Keratinocyte (primary cell): Measurements from ENCODE around the gene R3HDM2. TPM values are rescaled to one million over a fixed set of nuclear protein-coding genes. Genes with fewer than 3 reads are reported as not detected.

ENCODE experiments used
- DNase-seq: peaks from one replicate; pipeline ENCODE4 v3.0.0-alpha.2; 2011; ENCODE audit warnings: low read depth, missing footprints, low spot score
- FAIRE-seq: peaks from 2 replicates; lab custom pipeline; 2011; peaks lifted over from hg19 to GRCh38; lab: Jason Lieb, UNC
- H2AFZ ChIP-seq: 2 replicates; pipeline ENCODE4 v1.6.0; 2012; ENCODE audit warnings: low read length, control low read depth, inconsistent platforms; ENCODE audit not compliant: control insufficient read depth
- H3K27ac ChIP-seq: 2 replicates; pipeline ENCODE4 v1.5.1; 2011; ENCODE audit warnings: low read length; ENCODE audit not compliant: control insufficient read depth, insufficient read depth
- H3K27me3 ChIP-seq: 3 replicates; pipeline ENCODE4 v1.6.0; 2011; ENCODE audit warnings: low read length; ENCODE audit not compliant: control insufficient read depth, insufficient read depth; ENCODE audit errors: extremely low read depth
- H3K36me3 ChIP-seq, 2 experiments: 2 replicates in 1 of 2; 3 replicates in 1 of 2; pipeline ENCODE4 v1.5.1; 2011; ENCODE audit warnings: low read length in 2 of 2, mild to moderate bottlenecking in 1 of 2; ENCODE audit not compliant: control insufficient read depth in 2 of 2, insufficient read depth in 2 of 2; ENCODE audit errors: extremely low read depth in 1 of 2
- H3K4me1 ChIP-seq: 3 replicates; pipeline ENCODE4 v1.5.1; 2011; ENCODE audit warnings: low read length; ENCODE audit not compliant: control insufficient read depth, insufficient read depth; ENCODE audit errors: extremely low read depth
- H3K4me2 ChIP-seq: 3 replicates; pipeline ENCODE4 v1.6.0; 2011; ENCODE audit warnings: low read depth, low read length; ENCODE audit not compliant: control insufficient read depth, insufficient read depth; ENCODE audit errors: extremely low read depth
- H3K4me3 ChIP-seq, 3 experiments: fragments of 200-600 bp in 1 of 3; sonication (generic) in 1 of 3; 2 replicates in 2 of 3; 3 replicates in 1 of 3; pipeline ENCODE4 v1.5.1; 2011 to 2016; ENCODE audit warnings: low read length in 3 of 3, mild to moderate bottlenecking in 3 of 3, control low read depth in 2 of 3, inconsistent platforms in 1 of 3, low read depth in 1 of 3, mixed read lengths in 1 of 3, mixed run types in 1 of 3, moderate library complexity in 1 of 3; ENCODE audit not compliant: control insufficient read depth in 2 of 3, insufficient read depth in 2 of 3; ENCODE audit errors: extremely low read depth in 1 of 3
- H3K79me2 ChIP-seq: 2 replicates; pipeline ENCODE4 v1.6.0; 2012; ENCODE audit warnings: low read length; ENCODE audit not compliant: control insufficient read depth, insufficient read depth
- H3K9ac ChIP-seq: 3 replicates; pipeline ENCODE4 v1.6.0; 2011; ENCODE audit warnings: low read length; ENCODE audit not compliant: control insufficient read depth, insufficient read depth; ENCODE audit errors: extremely low read depth
- H3K9me1 ChIP-seq: 3 replicates; pipeline ENCODE4 v1.6.0; 2011; ENCODE audit warnings: low read length; ENCODE audit not compliant: control insufficient read depth, insufficient read depth; ENCODE audit errors: extremely low read depth
- H3K9me3 ChIP-seq: 2 replicates; pipeline ENCODE4 v1.5.1; 2012; ENCODE audit warnings: low read depth, low read length; ENCODE audit not compliant: control insufficient read depth
- H4K20me1 ChIP-seq: 3 replicates; pipeline ENCODE4 v1.6.0; 2011; ENCODE audit warnings: low read length; ENCODE audit not compliant: control insufficient read depth, insufficient read depth; ENCODE audit errors: extremely low read depth
- CTCF ChIP-seq, 3 experiments: IDR thresholded peaks in 1 of 3; conservative IDR thresholded peaks in 1 of 3; optimal IDR thresholded peaks in 1 of 3; 2 replicates in 2 of 3; 3 replicates in 1 of 3; pipeline versions ENCODE3 to v1.5.1; 2011; ENCODE audit warnings: low read length in 3 of 3, mild to moderate bottlenecking in 3 of 3, moderate library complexity in 2 of 3, control low read depth in 1 of 3, inconsistent platforms in 1 of 3; ENCODE audit not compliant: insufficient read depth in 2 of 3; ENCODE audit errors: extremely low read depth in 1 of 3
- EZH2 ChIP-seq: IDR thresholded peaks from one replicate; pipeline ENCODE4 v1.6.1; 2012; ENCODE audit warnings: inconsistent platforms, mild to moderate bottlenecking, low read length, moderate library complexity
- dilution Hi-C: fragments of 300-500 bp; cut with MboI; formaldehyde crosslinking; loops from one replicate; pipeline ENCODE4 v1.7.0; 2020; ENCODE audit warnings: low sequenced_read_pairs; ENCODE audit not compliant: extremely low pct_ligation_motif_present
- polyA plus RNA-seq, 5 experiments: library from polyadenylated mRNA; depleted of rRNA in 3 of 5; stranded (reverse) in 3 of 5; stranded (forward) in 1 of 5; unstranded in 1 of 5; fragments of >200 nt; gene quantifications; 1 replicate in 1 of 5; 2 replicates in 3 of 5; 3 replicates in 1 of 5; pipeline versions ENCODE4 v1.2.1 to v1.2.3, GENCODE V29; 2011 to 2012; ENCODE audit warnings: missing spikeins in 2 of 5, low read depth in 1 of 5, low replicate concordance in 1 of 5

R3HDM2 gene
- polyA plus RNA-seq, 1 donor (not counting 4 experiments of a cell fraction or from before 2014, with no cell fraction given), result 11.1 TPM

DNA sequence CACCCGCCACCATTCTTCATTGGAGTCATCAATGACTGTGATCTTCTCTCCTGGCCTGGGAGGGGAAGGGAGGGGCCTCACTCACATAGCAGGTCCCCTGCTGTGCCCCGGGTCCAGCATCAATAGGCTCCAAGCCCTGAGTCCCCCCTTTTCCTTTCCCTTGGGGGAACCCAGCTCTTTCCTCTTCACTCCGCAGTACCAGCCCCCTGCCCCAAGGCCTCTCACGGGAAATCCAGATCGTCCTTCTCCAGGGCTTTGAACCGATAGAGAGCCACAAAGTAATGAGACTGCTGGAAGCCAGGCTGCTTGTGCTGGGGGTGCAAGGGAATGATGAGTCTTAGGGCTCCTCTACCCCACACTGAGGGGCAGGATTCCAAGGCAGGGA lies 186.5 kb downstream of the R3HDM2 start:
- H4K20me1 ChIP-seq, result no peaks in the 10 kb centered on the region
- H3K27ac ChIP-seq, result no peak overlapping the region
- dilution Hi-C loops, result no loop called here
- no peaks in the 10 kb centered on the region for H3K9me3 ChIP-seq
- peaks cover 51% of the 10 kb centered on the region for H3K27me3 ChIP-seq
- no peaks in the 10 kb centered on the region for H3K79me2 ChIP-seq
- H3K4me3 ChIP-seq, result no peak overlapping the region
- FAIRE-seq (no peak), DNase-seq (no peak)
- H3K4me2 ChIP-seq, result no peak overlapping the region
- TF ChIP-seq EZH2 (no peak), CTCF (optimal IDR thresholded peaks at IDR 0.05 in 1 of 3, IDR thresholded peaks at IDR 0.05 in 1 of 3, conservative IDR thresholded peaks at IDR 0.05 in 1 of 3; ENCODE audit: extremely low read depth in 1 of 3, insufficient read depth in 2 of 3, low read length in 3 of 3) (no peak)
- H3K9ac ChIP-seq, result no peak overlapping the region
- H3K36me3 ChIP-seq, result peaks cover 0 to 3% of the 10 kb centered on the region in 2 experiments
- peaks cover 26% of the 10 kb centered on the region for H3K4me1 ChIP-seq
- no peaks in the 10 kb centered on the region for H3K9me1 ChIP-seq
- H2AFZ ChIP-seq, result no peak overlapping the region

GRCh38 chr12:57243521-57244311 lies 187.1 kb downstream of the R3HDM2 start:
- H3K79me2 ChIP-seq, result no peaks in the 10 kb centered on the region
- no peaks in the 10 kb centered on the region for H3K9me1 ChIP-seq
- H3K4me1 ChIP-seq, result peaks cover 30% of the 10 kb centered on the region
- peak overlapping the region in 2 of 3 experiments; percentile 55 to 66 for H3K4me3 ChIP-seq
- H3K4me2 ChIP-seq, result peak overlapping the region; percentile 82
- no peak for DNase-seq
- H2AFZ ChIP-seq, result peak overlapping the region; percentile 43
- TF ChIP-seq EZH2, result peak; percentile 69
- peak in 2 of 3 experiments; percentile 82 to 86 for TF ChIP-seq CTCF (optimal IDR thresholded peaks at IDR 0.05 in 1 of 3, IDR thresholded peaks at IDR 0.05 in 1 of 3, conservative IDR thresholded peaks at IDR 0.05 in 1 of 3; ENCODE audit: extremely low read depth in 1 of 3, insufficient read depth in 2 of 3, low read length in 3 of 3)
- H3K27ac ChIP-seq, result no peak overlapping the region
- H3K27me3 ChIP-seq, result peaks cover 55% of the 10 kb centered on the region
- peak; percentile 29 for FAIRE-seq
- H4K20me1 ChIP-seq, result no peaks in the 10 kb centered on the region
- H3K9me3 ChIP-seq, result no peaks in the 10 kb centered on the region
- dilution Hi-C loops, result no loop called here
- peaks cover 0 to 3% of the 10 kb centered on the region in 2 experiments for H3K36me3 ChIP-seq
- peak overlapping the region; percentile 28 for H3K9ac ChIP-seq
